ENCODE data around the gene CREB1. TPM values are rescaled to one million over a fixed set of nuclear protein-coding genes. Genes with fewer than 3 reads are reported as not detected.
A peak's percentile ranks its signal among the peaks of the same experiment; 100 is the strongest.

CREB1 gene
- total RNA-seq, 1 donor from 2014 or later: 111 TPM

- H3K4me3 Mint-ChIP-seq (ENCODE audit: low read depth): no peak overlapping the region
- H3K4me1 Mint-ChIP-seq (ENCODE audit: low read depth): peaks cover 26% of the 10 kb centered on the region
- no peak for TF ChIP-seq CTCF (IDR thresholded peaks at IDR 0.05; ENCODE audit: unreplicated experiment)
- DNase-seq (ENCODE audit: low spot score, unreplicated experiment): no peak
- H3K36me3 Mint-ChIP-seq (ENCODE audit: insufficient read depth): peaks cover 15% of the 10 kb centered on the region
- H3K27ac Mint-ChIP-seq: peak overlapping the region; percentile 10
- H3K27me3 Mint-ChIP-seq: no peaks in the 10 kb centered on the region
- H3K9me3 Mint-ChIP-seq (ENCODE audit: low read depth): no peaks in the 10 kb centered on the region
Measured at GRCh38 chr2:207549145-207549544, 19.4 kb downstream of the CREB1 start.

- Mint-ChIP-seq H3K27me3 (no peaks in the 10 kb centered on the region), H3K4me1 (ENCODE audit: low read depth) (no peaks in the 10 kb centered on the region), H3K9me3 (ENCODE audit: low read depth) (no peaks in the 10 kb centered on the region), H3K27ac (no peak overlapping the region), H3K36me3 (ENCODE audit: insufficient read depth) (peaks cover 29% of the 10 kb centered on the region), H3K4me3 (ENCODE audit: low read depth) (no peak overlapping the region)
- TF ChIP-seq CTCF (IDR thresholded peaks at IDR 0.05; ENCODE audit: unreplicated experiment): no peak
- no peak for DNase-seq (ENCODE audit: low spot score, unreplicated experiment)
Measured at GRCh38 chr2:207558079-207558491, 28.3 kb downstream of the CREB1 start.

- Mint-ChIP-seq H3K4me1 (ENCODE audit: low read depth) (no peaks in the 10 kb centered on the region), H3K9me3 (ENCODE audit: low read depth) (no peaks in the 10 kb centered on the region), H3K4me3 (ENCODE audit: low read depth) (no peak overlapping the region), H3K36me3 (ENCODE audit: insufficient read depth) (peaks cover 30% of the 10 kb centered on the region), H3K27ac (peak overlapping the region; percentile 53), H3K27me3 (no peaks in the 10 kb centered on the region)
- no peak for DNase-seq (ENCODE audit: low spot score, unreplicated experiment)
- no peak for TF ChIP-seq CTCF (IDR thresholded peaks at IDR 0.05; ENCODE audit: unreplicated experiment)
Measured at GRCh38 chr2:207561386-207562080, 31.8 kb downstream of the CREB1 start.

- no peak for TF ChIP-seq CTCF (IDR thresholded peaks at IDR 0.05; ENCODE audit: unreplicated experiment)
- no peaks in the 10 kb centered on the region for H3K4me1 Mint-ChIP-seq (ENCODE audit: low read depth)
- no peaks in the 10 kb centered on the region for H3K27me3 Mint-ChIP-seq
- H3K36me3 Mint-ChIP-seq (ENCODE audit: insufficient read depth): peaks cover 25% of the 10 kb centered on the region
- no peak for DNase-seq (ENCODE audit: low spot score, unreplicated experiment)
- no peak overlapping the region for H3K4me3 Mint-ChIP-seq (ENCODE audit: low read depth)
- no peak overlapping the region for H3K27ac Mint-ChIP-seq
- H3K9me3 Mint-ChIP-seq (ENCODE audit: low read depth): no peaks in the 10 kb centered on the region
Measured at GRCh38 chr2:207565736-207566500, 36.2 kb downstream of the CREB1 start.

GRCh38 chr2:207567671-207568070 lies 37.9 kb downstream of the CREB1 start:
- no peaks in the 10 kb centered on the region for H3K27me3 Mint-ChIP-seq
- no peak for TF ChIP-seq CTCF (IDR thresholded peaks at IDR 0.05; ENCODE audit: unreplicated experiment)
- peaks cover 24% of the 10 kb centered on the region for H3K36me3 Mint-ChIP-seq (ENCODE audit: insufficient read depth)
- H3K9me3 Mint-ChIP-seq (ENCODE audit: low read depth): no peaks in the 10 kb centered on the region
- H3K27ac Mint-ChIP-seq: no peak overlapping the region
- H3K4me1 Mint-ChIP-seq (ENCODE audit: low read depth): no peaks in the 10 kb centered on the region
- no peak for DNase-seq (ENCODE audit: low spot score, unreplicated experiment)
- H3K4me3 Mint-ChIP-seq (ENCODE audit: low read depth): no peak overlapping the region

Data from progenitor cell of endocrine pancreas (in vitro differentiated cells).